IMR-90 (cell line): ENCODE measurements around the gene ADCK2.

ENCODE experiments used
- FOS ChIP-seq: fragments of 150-350 bp; IDR thresholded peaks from 2 replicates; pipeline ENCODE4 v1.6.1; 2016; ENCODE audit warnings: low read depth, low read length
- TF ChIP-seq, protein P1 (sequence below): conservative IDR thresholded peaks from 2 replicates; pipeline ENCODE4 v1.5.1; 2012; ENCODE audit warnings: mild to moderate bottlenecking, low read depth, low read length, improper control_type of control experiment

- TF ChIP-seq, protein P1, sequence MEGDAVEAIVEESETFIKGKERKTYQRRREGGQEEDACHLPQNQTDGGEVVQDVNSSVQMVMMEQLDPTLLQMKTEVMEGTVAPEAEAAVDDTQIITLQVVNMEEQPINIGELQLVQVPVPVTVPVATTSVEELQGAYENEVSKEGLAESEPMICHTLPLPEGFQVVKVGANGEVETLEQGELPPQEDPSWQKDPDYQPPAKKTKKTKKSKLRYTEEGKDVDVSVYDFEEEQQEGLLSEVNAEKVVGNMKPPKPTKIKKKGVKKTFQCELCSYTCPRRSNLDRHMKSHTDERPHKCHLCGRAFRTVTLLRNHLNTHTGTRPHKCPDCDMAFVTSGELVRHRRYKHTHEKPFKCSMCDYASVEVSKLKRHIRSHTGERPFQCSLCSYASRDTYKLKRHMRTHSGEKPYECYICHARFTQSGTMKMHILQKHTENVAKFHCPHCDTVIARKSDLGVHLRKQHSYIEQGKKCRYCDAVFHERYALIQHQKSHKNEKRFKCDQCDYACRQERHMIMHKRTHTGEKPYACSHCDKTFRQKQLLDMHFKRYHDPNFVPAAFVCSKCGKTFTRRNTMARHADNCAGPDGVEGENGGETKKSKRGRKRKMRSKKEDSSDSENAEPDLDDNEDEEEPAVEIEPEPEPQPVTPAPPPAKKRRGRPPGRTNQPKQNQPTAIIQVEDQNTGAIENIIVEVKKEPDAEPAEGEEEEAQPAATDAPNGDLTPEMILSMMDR, result no peak
- no peak for TF ChIP-seq FOS
Observed at GRCh38 chr7:140654109-140654387, 18.7 kb upstream of the ADCK2 start.
